GM23248 (cell line): ENCODE results near the gene FOSL2. TPM values are rescaled to one million over a fixed set of nuclear protein-coding genes. Genes with fewer than 3 reads are reported as not detected.

Experiments used
- DNase-seq: peaks from one replicate; pipeline ENCODE4 v3.0.0-alpha.2; 2015
- H2AFZ ChIP-seq: fragments of 200-600 bp; sonication (generic); 2 replicates; pipeline ENCODE4 v1.6.1; 2016; ENCODE audit warnings: antibody characterized with exemption
- H3F3A ChIP-seq: fragments of 200-600 bp; sonication (generic); 2 replicates; pipeline ENCODE4 v1.6.1; 2016; ENCODE audit warnings: mild to moderate bottlenecking, antibody characterized with exemption, mixed run types; ENCODE audit not compliant: insufficient read depth
- H3K27ac ChIP-seq: fragments of 200-600 bp; sonication (generic); 2 replicates; pipeline ENCODE4 v1.5.1; 2016; ENCODE audit warnings: mild to moderate bottlenecking
- H3K27me3 ChIP-seq: fragments of 200-600 bp; sonication (generic); replicated peaks from 2 replicates; pipeline ENCODE4 v1.6.1; 2016; ENCODE audit warnings: mild to moderate bottlenecking; ENCODE audit not compliant: insufficient read depth
- H3K36me3 ChIP-seq: fragments of 200-600 bp; sonication (generic); 2 replicates; pipeline ENCODE4 v1.6.1; 2016; ENCODE audit warnings: low read depth, mild to moderate bottlenecking
- H3K4me1 ChIP-seq: fragments of 200-600 bp; sonication (generic); 2 replicates; pipeline ENCODE4 v1.6.1; 2016; ENCODE audit warnings: mild to moderate bottlenecking; ENCODE audit not compliant: insufficient read depth
- H3K4me2 ChIP-seq: fragments of 200-600 bp; sonication (generic); one replicate; pipeline ENCODE4 v1.6.1; 2016; ENCODE audit warnings: mild to moderate bottlenecking; ENCODE audit not compliant: unreplicated experiment
- H3K4me3 ChIP-seq: fragments of 200-600 bp; sonication (generic); 2 replicates; pipeline ENCODE4 v1.5.1; 2016; ENCODE audit warnings: mild to moderate bottlenecking
- H3K79me2 ChIP-seq: fragments of 200-600 bp; sonication (generic); 2 replicates; pipeline ENCODE4 v1.6.1; 2016; ENCODE audit warnings: mild to moderate bottlenecking; ENCODE audit not compliant: insufficient read depth
- H3K9ac ChIP-seq: fragments of 200-600 bp; sonication (generic); 2 replicates; pipeline ENCODE4 v1.6.1; 2016; ENCODE audit warnings: mild to moderate bottlenecking
- H3K9me2 ChIP-seq: fragments of 200-600 bp; sonication (generic); 2 replicates; pipeline ENCODE4 v1.6.1; 2016; ENCODE audit warnings: mixed run types, mild to moderate bottlenecking, moderate library complexity; ENCODE audit not compliant: insufficient read depth
- H3K9me3 ChIP-seq: fragments of 200-600 bp; sonication (generic); one replicate; pipeline ENCODE4 v1.6.1; 2017; ENCODE audit warnings: low read depth
- H4K20me1 ChIP-seq: fragments of 200-600 bp; sonication (generic); 2 replicates; pipeline ENCODE4 v1.6.0; 2016; ENCODE audit not compliant: insufficient read depth
- EZH2 ChIP-seq: fragments of 200-600 bp; sonication (generic); IDR thresholded peaks from 2 replicates; pipeline ENCODE4 v1.6.1; 2018; ENCODE audit warnings: antibody characterized with exemption, mild to moderate bottlenecking; ENCODE audit not compliant: insufficient read depth, poor library complexity, severe bottlenecking
- EZH2phosphoT487 ChIP-seq: fragments of 200-600 bp; sonication (generic); IDR thresholded peaks from 2 replicates; pipeline ENCODE4 v1.6.1; 2018; ENCODE audit warnings: antibody characterized with exemption, moderate library complexity, mild to moderate bottlenecking, low read depth; ENCODE audit not compliant: insufficient read depth
- WGBS, 2 experiments: methylation state at CpG; one replicate each; pipeline ENCODE4 v1.1.6; 2015 to 2017; ENCODE audit warnings: low lambda C conversion rate in 2 of 2, low coverage in 1 of 2; ENCODE audit errors: missing lambda C conversion rate in 2 of 2; 5-methylcytosine and 5-hydroxymethylcytosine counted together
- in situ Hi-C: fragments of 300-500 bp; cut with MboI; formaldehyde crosslinking; loops from 2 replicates; pipeline ENCODE4 v1.15.0; 2020
- polyA plus RNA-seq: library from polyadenylated mRNA; unstranded; fragments of >200 nt; fragmentation: Nextera tagmentation; extraction: Ambion mirVana; gene quantifications from 2 replicates; pipeline ENCODE4 v1.2.1, GENCODE V29; 2016
- total RNA-seq: library from RNA; depleted of rRNA; stranded (reverse); fragments of >200 nt; shearing (Covaris generic); gene quantifications from 2 replicates; pipeline ENCODE4 v1.2.3, GENCODE V29; 2014

Gene FOSL2
- total and polyA plus RNA-seq, 2 experiments from 2014 or later: 42.4 to 78.0 TPM

DNA sequence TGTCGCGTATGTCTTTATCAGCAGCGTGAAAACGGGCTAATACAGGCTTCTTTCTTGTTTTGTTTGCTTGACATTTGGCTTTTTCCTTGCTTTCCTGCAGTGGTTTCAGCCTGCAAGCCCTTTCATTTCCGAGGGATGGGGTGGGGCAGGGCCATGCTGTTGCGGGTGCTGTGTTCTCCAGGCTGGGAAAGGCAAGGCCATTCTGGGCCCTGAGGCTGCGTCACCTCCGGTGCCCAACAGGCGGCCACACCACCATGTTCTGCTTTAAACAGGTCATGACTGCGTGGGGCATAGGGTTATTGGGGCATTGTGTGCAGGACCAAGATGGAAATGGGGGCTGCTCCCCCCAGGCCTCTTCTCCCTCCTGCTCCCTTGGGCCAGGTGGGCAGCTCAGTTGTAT, 64.6 kb downstream of the FOSL2 start:
- H3K36me3 ChIP-seq: no peaks in the 10 kb centered on the region
- 90 to 92% methylated on average over 10 of the region's 10 CpGs for WGBS, 2 experiments
- no peak overlapping the region for H3K9ac ChIP-seq
- H3K4me1 ChIP-seq: no peaks in the 10 kb centered on the region
- DNase-seq: no peak
- H3K4me2 ChIP-seq: no peak overlapping the region
- H2AFZ ChIP-seq: no peak overlapping the region
- no peaks in the 10 kb centered on the region for H3K79me2 ChIP-seq
- H3K27ac ChIP-seq: no peak overlapping the region
- in situ Hi-C loops: no loop called here
- no peaks in the 10 kb centered on the region for H3K9me2 ChIP-seq
- no peaks in the 10 kb centered on the region for H3F3A ChIP-seq
- H3K27me3 ChIP-seq: no peaks in the 10 kb centered on the region
- H4K20me1 ChIP-seq: no peaks in the 10 kb centered on the region
- peaks cover 3% of the 10 kb centered on the region for H3K9me3 ChIP-seq
- no peak for TF ChIP-seq EZH2
- no peak for TF ChIP-seq EZH2phosphoT487
- H3K4me3 ChIP-seq: no peak overlapping the region

DNA sequence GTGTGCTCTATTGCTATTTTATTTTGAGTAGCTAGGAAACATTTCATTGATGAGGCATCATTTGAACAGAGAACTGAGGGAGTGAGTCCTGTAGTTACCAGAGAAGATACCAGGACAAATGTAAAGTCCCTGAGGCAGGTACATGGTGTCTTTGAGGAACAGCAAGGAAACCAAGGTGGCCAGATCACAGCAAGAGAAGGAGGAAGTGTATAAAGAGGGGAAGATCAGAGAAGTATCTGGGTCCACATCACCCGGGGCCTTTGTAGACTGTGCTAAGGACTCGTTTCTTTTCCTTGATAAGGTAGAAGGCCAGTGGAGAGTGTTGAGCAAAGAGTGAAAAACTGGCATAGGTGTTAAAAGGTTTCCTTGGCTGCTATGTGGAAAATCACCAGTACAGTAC, 68.4 kb downstream of the FOSL2 start:
- in situ Hi-C loops: no loop called here
- H3K9me2 ChIP-seq: no peaks in the 10 kb centered on the region
- H3K79me2 ChIP-seq: no peaks in the 10 kb centered on the region
- no peak overlapping the region for H3K9ac ChIP-seq
- no peaks in the 10 kb centered on the region for H3F3A ChIP-seq
- H3K36me3 ChIP-seq: no peaks in the 10 kb centered on the region
- H3K9me3 ChIP-seq: peaks cover 6% of the 10 kb centered on the region
- 84 to 86% methylated on average over 2 of the region's 2 CpGs for WGBS, 2 experiments
- no peak overlapping the region for H3K4me3 ChIP-seq
- H3K27ac ChIP-seq: no peak overlapping the region
- DNase-seq: no peak
- H4K20me1 ChIP-seq: no peaks in the 10 kb centered on the region
- H3K27me3 ChIP-seq: no peaks in the 10 kb centered on the region
- TF ChIP-seq EZH2: no peak
- no peak for TF ChIP-seq EZH2phosphoT487
- no peak overlapping the region for H3K4me2 ChIP-seq
- no peaks in the 10 kb centered on the region for H3K4me1 ChIP-seq
- H2AFZ ChIP-seq: no peak overlapping the region

DNA sequence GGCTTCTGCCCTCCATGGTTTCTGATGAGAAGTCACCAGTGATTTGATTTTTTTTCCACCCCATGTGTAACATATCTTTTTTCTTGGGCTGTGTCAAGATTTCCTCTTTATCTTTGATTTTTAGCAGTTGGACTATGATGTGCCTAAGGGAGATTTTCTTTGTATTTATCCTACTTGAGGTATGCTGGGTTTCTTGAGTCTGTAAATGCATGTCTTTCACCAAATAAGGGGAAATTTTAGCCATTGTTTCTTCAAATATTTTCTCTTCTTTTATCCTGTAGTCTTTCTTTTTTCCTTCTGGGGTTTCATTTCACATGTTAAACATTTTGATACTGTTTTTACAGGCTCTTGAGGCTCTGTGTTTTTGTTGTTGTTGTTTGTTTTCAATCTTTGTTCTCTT, 69.5 kb downstream of the FOSL2 start:
- TF ChIP-seq EZH2 (no peak), EZH2phosphoT487 (no peak)
- Histone ChIP-seq H3F3A (no peaks in the 10 kb centered on the region), H3K9me2 (no peaks in the 10 kb centered on the region), H3K9me3 (peaks cover 6% of the 10 kb centered on the region), H3K4me3 (no peak overlapping the region), H2AFZ (no peak overlapping the region), H4K20me1 (no peaks in the 10 kb centered on the region), H3K36me3 (no peaks in the 10 kb centered on the region), H3K79me2 (no peaks in the 10 kb centered on the region), H3K4me1 (no peaks in the 10 kb centered on the region), H3K9ac (no peak overlapping the region), H3K4me2 (no peak overlapping the region), H3K27me3 (no peaks in the 10 kb centered on the region), H3K27ac (no peak overlapping the region)
- in situ Hi-C loops: no loop called here
- DNase-seq: no peak

DNA sequence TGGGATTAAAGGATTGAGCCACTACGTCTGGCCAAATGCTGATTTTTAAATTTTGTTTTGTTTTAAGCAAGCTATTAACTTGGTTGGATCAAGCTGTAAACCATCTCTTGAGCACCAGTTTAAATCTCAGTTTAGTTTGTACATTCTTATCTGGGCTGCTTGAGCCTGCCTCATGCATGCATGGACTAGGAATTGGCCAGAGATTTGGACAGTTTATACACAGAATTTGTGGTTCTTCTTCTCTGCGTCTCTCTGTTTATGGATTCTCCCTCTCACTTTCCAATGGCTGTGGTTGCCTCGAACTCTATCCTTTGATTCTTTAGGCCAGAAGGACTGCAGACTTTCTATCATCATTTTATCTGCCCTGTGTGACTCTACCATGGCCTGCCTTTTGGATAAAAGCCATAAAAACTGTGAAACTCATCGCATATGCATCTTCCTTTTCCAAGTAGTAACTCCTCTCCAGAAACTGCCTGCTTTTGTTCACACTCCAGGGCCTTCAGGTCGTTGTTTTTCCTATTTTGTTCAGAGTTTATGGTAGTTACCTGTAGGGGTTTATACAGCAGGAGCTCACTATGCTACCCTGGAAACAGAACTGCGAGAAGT, 70.7 kb downstream of the FOSL2 start:
- Histone ChIP-seq H3K36me3 (no peaks in the 10 kb centered on the region), H3K27ac (no peak overlapping the region), H3F3A (no peaks in the 10 kb centered on the region), H3K9me2 (no peaks in the 10 kb centered on the region), H3K79me2 (no peaks in the 10 kb centered on the region), H3K4me3 (no peak overlapping the region), H4K20me1 (no peaks in the 10 kb centered on the region), H3K4me2 (no peak overlapping the region), H3K9ac (no peak overlapping the region), H3K9me3 (peaks cover 6% of the 10 kb centered on the region), H3K27me3 (no peaks in the 10 kb centered on the region), H2AFZ (no peak overlapping the region), H3K4me1 (no peaks in the 10 kb centered on the region)
- 76% methylated on average over 6 of the region's 6 CpGs for WGBS, 2 experiments
- DNase-seq: no peak
- TF ChIP-seq EZH2 (no peak), EZH2phosphoT487 (no peak)
- in situ Hi-C loops: no loop called here

DNA sequence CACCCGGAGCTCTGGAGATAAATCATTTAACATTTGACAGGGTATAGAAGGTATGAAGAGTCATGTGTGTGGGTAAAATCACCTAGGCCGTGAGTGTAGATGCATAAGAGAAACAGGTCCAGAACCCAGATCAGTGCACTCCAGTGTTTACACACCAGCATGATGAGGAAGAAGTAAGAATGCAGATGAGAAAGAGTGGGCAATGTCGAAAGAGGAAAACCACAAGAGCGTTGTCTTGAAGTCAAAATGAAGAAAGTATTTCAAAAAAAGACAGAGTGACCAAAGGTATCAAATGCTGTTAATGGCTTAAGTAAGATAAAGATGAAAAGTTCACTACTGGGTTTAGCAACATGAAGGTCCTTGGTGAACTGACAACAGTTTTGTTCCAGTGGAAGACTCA, 71.2 kb downstream of the FOSL2 start:
- no peaks in the 10 kb centered on the region for H4K20me1 ChIP-seq
- no peaks in the 10 kb centered on the region for H3K79me2 ChIP-seq
- H3K27ac ChIP-seq: no peak overlapping the region
- DNase-seq: no peak
- WGBS, 2 experiments: 85 to 86% methylated on average over 4 of the region's 4 CpGs
- H3K9ac ChIP-seq: no peak overlapping the region
- no peak overlapping the region for H3K4me3 ChIP-seq
- H3K36me3 ChIP-seq: no peaks in the 10 kb centered on the region
- no peaks in the 10 kb centered on the region for H3K27me3 ChIP-seq
- H3K9me3 ChIP-seq: peaks cover 6% of the 10 kb centered on the region
- H3F3A ChIP-seq: no peaks in the 10 kb centered on the region
- in situ Hi-C loops: no loop called here
- no peak for TF ChIP-seq EZH2phosphoT487
- TF ChIP-seq EZH2: no peak
- H3K9me2 ChIP-seq: no peaks in the 10 kb centered on the region
- no peak overlapping the region for H2AFZ ChIP-seq
- H3K4me1 ChIP-seq: no peaks in the 10 kb centered on the region
- no peak overlapping the region for H3K4me2 ChIP-seq
